Smooth muscle cell (in vitro differentiated cells): ENCODE measurements around the gene TAS1R3. TPM values are rescaled to one million over a fixed set of nuclear protein-coding genes. Genes with fewer than 3 reads are reported as not detected.
A peak's percentile ranks its signal among the peaks of the same experiment; 100 is the strongest.

ENCODE experiments used
- DNase-seq: peaks from one replicate; lab custom pipeline; 2025; ENCODE audit not compliant: unreplicated experiment; lab: John Stamatoyannopoulos, UW
- H2AFZ ChIP-seq: fragments of 200-600 bp; sonication (generic); 2 replicates; pipeline ENCODE4 v1.6.0; 2016; ENCODE audit warnings: antibody characterized with exemption, low read depth, mild to moderate bottlenecking
- H3F3A ChIP-seq: fragments of 200-600 bp; sonication (generic); 2 replicates; pipeline ENCODE4 v1.6.0; 2017; ENCODE audit warnings: antibody characterized with exemption, low read depth
- H3K27ac ChIP-seq: fragments of 200-600 bp; sonication (generic); 2 replicates; pipeline ENCODE4 v1.5.1; 2016; ENCODE audit warnings: low read depth, mild to moderate bottlenecking
- H3K27me3 ChIP-seq: fragments of 200-600 bp; sonication (generic); 2 replicates; pipeline ENCODE4 v1.6.1; 2016; ENCODE audit warnings: low read depth, mild to moderate bottlenecking
- H3K36me3 ChIP-seq: fragments of 200-600 bp; sonication (generic); 2 replicates; pipeline ENCODE4 v1.5.1; 2016; ENCODE audit warnings: low read depth
- H3K4me1 ChIP-seq: fragments of 200-600 bp; sonication (generic); 2 replicates; pipeline ENCODE4 v1.5.1; 2016; ENCODE audit warnings: low read depth
- H3K4me2 ChIP-seq: fragments of 200-600 bp; sonication (generic); 2 replicates; pipeline ENCODE4 v1.6.0; 2016; ENCODE audit warnings: mild to moderate bottlenecking
- H3K4me3 ChIP-seq: fragments of 200-600 bp; sonication (generic); 2 replicates; pipeline ENCODE4 v1.5.1; 2016; ENCODE audit warnings: mild to moderate bottlenecking
- H3K79me2 ChIP-seq: fragments of 200-600 bp; sonication (generic); 2 replicates; pipeline ENCODE4 v1.6.0; 2016; ENCODE audit warnings: low read depth, mild to moderate bottlenecking
- H3K9ac ChIP-seq: fragments of 200-600 bp; sonication (generic); 2 replicates; pipeline ENCODE4 v1.6.0; 2016; ENCODE audit warnings: low read depth
- H3K9me3 ChIP-seq: fragments of 200-600 bp; sonication (generic); replicated peaks from 2 replicates; pipeline ENCODE4 v1.5.1; 2016; ENCODE audit warnings: low read depth
- H4K20me1 ChIP-seq: fragments of 200-600 bp; sonication (generic); 2 replicates; pipeline ENCODE4 v1.6.0; 2016; ENCODE audit warnings: low read depth
- WGBS: methylation state at CpG from one replicate; pipeline ENCODE4 v1.1.7; 2016; ENCODE audit warnings: low lambda C conversion rate; 5-methylcytosine and 5-hydroxymethylcytosine counted together
- polyA plus RNA-seq: library from polyadenylated mRNA; unstranded; fragments of >200 nt; fragmentation: Nextera tagmentation; extraction: Ambion mirVana; gene quantifications from 2 replicates; pipeline ENCODE4 v1.2.1, GENCODE V29; 2016
- total RNA-seq: library from RNA; depleted of rRNA; stranded (reverse); fragments of >200 nt; gene quantifications from 2 replicates; pipeline ENCODE4 v1.2.3, GENCODE V29; 2014
- TF ChIP-seq, protein P1 (sequence below): fragments of 200-600 bp; sonication (generic); IDR thresholded peaks from 2 replicates; pipeline ENCODE4 v1.5.1; 2017; ENCODE audit warnings: borderline replicate concordance, mild to moderate bottlenecking, antibody characterized with exemption; ENCODE audit not compliant: insufficient read depth, poor library complexity, severe bottlenecking

Gene TAS1R3
- total and polyA plus RNA-seq, 2 experiments from 2014 or later, result 0.18 to 0.39 TPM

DNA sequence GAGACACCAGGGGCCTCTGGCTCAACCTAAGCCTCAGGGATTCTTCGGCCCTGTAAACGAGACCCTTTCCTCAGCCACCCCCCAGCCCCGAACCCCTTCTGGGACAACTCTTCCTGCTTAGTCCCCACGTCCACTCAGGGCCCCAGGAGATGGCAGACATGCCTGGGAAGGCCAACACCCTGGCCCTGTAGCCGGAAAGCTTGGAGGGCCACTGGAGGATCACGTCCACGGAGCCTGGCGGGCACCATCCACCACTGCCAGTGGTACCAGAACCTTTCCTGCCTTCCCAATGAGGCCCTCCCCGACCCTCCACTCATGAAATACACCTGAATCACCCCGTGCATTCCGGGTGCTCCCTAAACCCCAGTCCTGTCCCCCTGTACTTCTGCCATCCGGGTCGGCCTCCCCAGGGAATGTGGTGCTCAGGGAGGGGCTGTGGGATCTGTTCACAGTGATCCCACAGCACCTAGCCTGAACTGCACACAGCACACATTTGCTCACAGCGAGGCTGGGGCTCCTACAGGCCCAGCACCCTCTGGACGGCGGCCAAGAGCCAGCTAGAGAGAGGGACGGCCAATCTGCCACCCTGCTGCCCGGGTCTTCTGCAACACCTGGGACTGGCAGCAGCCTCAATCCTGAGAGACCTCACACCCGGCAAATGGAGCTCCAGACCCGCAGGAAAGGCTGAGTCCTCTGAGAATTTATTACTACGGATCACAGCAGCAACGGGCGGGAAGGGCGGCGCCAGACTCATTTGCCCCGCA is 42.2 kb downstream of the TAS1R3 start:
- no peak for DNase-seq
- Histone ChIP-seq H4K20me1 (no peaks in the 10 kb centered on the region), H3K9me3 (no peaks in the 10 kb centered on the region), H3K27ac (no peak overlapping the region), H3K27me3 (no peaks in the 10 kb centered on the region), H3K4me1 (peaks cover 12% of the 10 kb centered on the region), H3K4me2 (peak overlapping the region; percentile 94), H2AFZ (no peak overlapping the region), H3K79me2 (peaks cover 29% of the 10 kb centered on the region), H3K36me3 (no peaks in the 10 kb centered on the region), H3K4me3 (no peak overlapping the region), H3F3A (peaks cover 13% of the 10 kb centered on the region), H3K9ac (no peak overlapping the region)
- WGBS, result 95% methylated on average over 26 of the region's 26 CpGs
- TF ChIP-seq, protein P1, sequence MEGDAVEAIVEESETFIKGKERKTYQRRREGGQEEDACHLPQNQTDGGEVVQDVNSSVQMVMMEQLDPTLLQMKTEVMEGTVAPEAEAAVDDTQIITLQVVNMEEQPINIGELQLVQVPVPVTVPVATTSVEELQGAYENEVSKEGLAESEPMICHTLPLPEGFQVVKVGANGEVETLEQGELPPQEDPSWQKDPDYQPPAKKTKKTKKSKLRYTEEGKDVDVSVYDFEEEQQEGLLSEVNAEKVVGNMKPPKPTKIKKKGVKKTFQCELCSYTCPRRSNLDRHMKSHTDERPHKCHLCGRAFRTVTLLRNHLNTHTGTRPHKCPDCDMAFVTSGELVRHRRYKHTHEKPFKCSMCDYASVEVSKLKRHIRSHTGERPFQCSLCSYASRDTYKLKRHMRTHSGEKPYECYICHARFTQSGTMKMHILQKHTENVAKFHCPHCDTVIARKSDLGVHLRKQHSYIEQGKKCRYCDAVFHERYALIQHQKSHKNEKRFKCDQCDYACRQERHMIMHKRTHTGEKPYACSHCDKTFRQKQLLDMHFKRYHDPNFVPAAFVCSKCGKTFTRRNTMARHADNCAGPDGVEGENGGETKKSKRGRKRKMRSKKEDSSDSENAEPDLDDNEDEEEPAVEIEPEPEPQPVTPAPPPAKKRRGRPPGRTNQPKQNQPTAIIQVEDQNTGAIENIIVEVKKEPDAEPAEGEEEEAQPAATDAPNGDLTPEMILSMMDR, result no peak

DNA sequence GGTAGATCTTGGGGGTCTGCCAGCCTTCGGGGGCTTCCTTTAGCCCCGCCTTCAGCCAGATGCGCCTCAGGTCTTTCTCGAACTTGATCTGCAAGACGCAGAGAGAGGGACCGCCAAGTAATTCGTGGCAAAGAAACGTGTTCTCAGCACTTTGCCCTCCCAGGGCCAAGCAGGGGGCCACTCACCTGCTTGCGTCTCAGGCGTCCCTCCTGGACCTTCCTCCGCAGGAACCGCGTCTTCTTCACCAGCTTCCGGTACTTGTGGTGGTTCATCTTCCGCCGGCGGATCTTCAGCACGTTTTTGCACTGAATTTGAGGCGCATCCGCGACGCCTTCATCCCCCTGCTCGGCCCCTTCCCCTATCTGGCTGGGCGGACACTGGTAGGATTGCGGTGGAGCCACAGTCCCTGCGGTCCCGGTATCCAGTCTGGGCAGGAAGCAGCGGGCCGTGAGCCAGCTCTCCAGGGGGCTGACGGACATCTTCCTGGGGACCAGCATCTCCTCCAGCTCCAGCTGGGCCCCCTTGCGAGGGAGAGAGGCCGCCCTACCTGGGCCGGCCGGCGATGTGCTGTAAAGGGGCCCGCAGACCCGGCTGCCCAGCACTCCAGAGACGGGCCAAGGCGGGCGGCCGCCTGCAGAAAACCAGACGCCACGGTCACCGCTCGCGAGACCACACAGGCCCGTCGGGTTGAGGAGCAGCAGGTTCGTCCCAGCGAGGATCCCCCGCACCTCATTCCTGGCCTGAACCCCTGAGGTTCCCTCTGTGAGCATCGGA is 42.9 kb downstream of the TAS1R3 start:
- Histone ChIP-seq H2AFZ (no peak overlapping the region), H3F3A (peaks cover 13% of the 10 kb centered on the region), H3K4me2 (peak overlapping the region; percentile 94), H3K27me3 (no peaks in the 10 kb centered on the region), H3K4me1 (peaks cover 12% of the 10 kb centered on the region), H3K36me3 (no peaks in the 10 kb centered on the region), H3K27ac (peak overlapping the region; percentile 83), H4K20me1 (no peaks in the 10 kb centered on the region), H3K79me2 (peaks cover 29% of the 10 kb centered on the region), H3K4me3 (peak overlapping the region; percentile 90), H3K9ac (peak overlapping the region; percentile 98), H3K9me3 (no peaks in the 10 kb centered on the region)
- TF ChIP-seq, protein P1, result no peak
- no peak for DNase-seq
- 61% methylated on average over 52 of the region's 52 CpGs for WGBS

DNA sequence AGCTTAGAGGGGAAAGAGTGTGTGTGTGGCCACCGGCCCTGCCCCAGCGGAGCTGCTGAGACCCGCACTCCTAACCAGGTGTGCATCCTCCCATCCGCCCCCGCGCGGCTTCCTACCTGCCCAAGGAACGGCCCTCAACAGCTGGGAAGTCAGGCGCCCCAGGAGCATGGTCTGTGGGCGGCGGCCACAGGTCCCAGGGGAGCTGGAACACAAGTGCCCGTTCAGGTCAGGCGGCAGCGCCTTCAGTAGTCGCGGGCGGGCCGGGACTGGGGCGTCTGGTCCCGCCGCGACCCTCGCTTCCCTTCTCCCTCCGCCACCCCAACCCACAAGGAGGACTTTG is 43.5 kb downstream of the TAS1R3 start:
- H3F3A ChIP-seq, result peaks cover 13% of the 10 kb centered on the region
- TF ChIP-seq, protein P1, result no peak
- H3K4me3 ChIP-seq, result peak overlapping the region; percentile 90

More for the DNA sequence above, 43.5 kb downstream of the TAS1R3 start:
- Histone ChIP-seq H2AFZ (no peak overlapping the region), H3K9me3 (no peaks in the 10 kb centered on the region), H3K27me3 (no peaks in the 10 kb centered on the region), H3K79me2 (peaks cover 29% of the 10 kb centered on the region), H3K27ac (peak overlapping the region; percentile 83), H3K36me3 (no peaks in the 10 kb centered on the region), H3K9ac (peak overlapping the region; percentile 98), H3K4me2 (peak overlapping the region; percentile 94), H4K20me1 (no peaks in the 10 kb centered on the region), H3K4me1 (peaks cover 12% of the 10 kb centered on the region)
- no peak for DNase-seq
- 7% methylated on average over 12 of the region's 24 CpGs for WGBS
